HUES64 (cell line): ENCODE data around the gene GPR89A.
"Not testable (repeated sequence)": the region's sequence is repeated elsewhere in the genome, so short reads cannot be mapped to it uniquely, and the experiment has no call there.

Experiments
- H3K27ac ChIP-seq: 2 replicates; pipeline ENCODE4 v1.7.0; 2013; ENCODE audit warnings: low read depth, low read length, inconsistent platforms
- H3K27me3 ChIP-seq: 2 replicates; pipeline ENCODE4 v1.6.1; 2013; ENCODE audit warnings: mild to moderate bottlenecking, low read length; ENCODE audit not compliant: insufficient read depth
- H3K36me3 ChIP-seq: 2 replicates; pipeline ENCODE4 v1.6.1; 2013; ENCODE audit warnings: mild to moderate bottlenecking, low read length; ENCODE audit not compliant: insufficient read depth
- H3K4me1 ChIP-seq: 2 replicates; pipeline ENCODE4 v1.6.1; 2013; ENCODE audit warnings: mild to moderate bottlenecking, low read length, moderate library complexity; ENCODE audit not compliant: insufficient read depth
- H3K4me3 ChIP-seq: 2 replicates; pipeline ENCODE4 v1.5.1; 2013; ENCODE audit warnings: mild to moderate bottlenecking, low read length, moderate library complexity
- H3K9ac ChIP-seq: 2 replicates; pipeline ENCODE4 v1.6.1; 2013; ENCODE audit warnings: mild to moderate bottlenecking, low read depth, low read length
- H3K9me3 ChIP-seq: 2 replicates; pipeline ENCODE4 v1.6.1; 2013; ENCODE audit warnings: low read depth, low read length; ENCODE audit not compliant: insufficient read depth
- WGBS: fragments of 150-250, 120-280 bp; methylation state at CpG from one replicate; pipeline ENCODE4 v1.1.7; 2013; ENCODE audit warnings: missing lambda C conversion rate; 5-methylcytosine and 5-hydroxymethylcytosine counted together

GPR89A gene

DNA sequence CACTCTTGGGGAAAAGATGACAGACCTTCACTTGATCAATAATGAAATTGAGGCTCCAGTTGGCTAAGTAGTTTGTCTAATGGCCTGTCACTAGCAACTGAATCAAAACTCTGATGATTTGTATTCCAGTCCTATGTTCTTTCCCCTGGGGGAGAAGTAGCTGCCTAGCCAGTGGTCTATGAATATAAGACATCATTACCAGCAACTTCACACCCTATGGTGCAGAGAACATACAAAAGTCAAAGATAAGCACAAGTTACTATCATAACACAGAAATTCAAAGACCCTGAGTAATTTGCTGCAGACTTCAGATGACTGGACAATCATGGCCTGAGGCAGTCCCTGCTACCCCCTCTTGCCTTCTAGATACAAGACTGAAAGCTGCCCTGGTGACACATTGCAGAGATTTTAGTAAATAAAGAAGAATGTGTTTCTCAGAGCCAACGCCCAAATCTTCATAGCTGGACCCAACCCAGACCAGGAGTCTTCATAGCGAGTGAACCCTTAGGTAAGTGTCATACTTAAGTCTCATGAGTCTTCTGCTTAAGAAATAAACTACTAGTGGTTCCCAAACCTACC, 98.4 kb downstream of the GPR89A start:
- H3K27me3 ChIP-seq, result no peaks in the 10 kb centered on the region
- H3K36me3 ChIP-seq, result no peaks in the 10 kb centered on the region
- peaks cover 4% of the 10 kb centered on the region; the same call in 1 of the 2 replicates for H3K4me1 ChIP-seq
- H3K9me3 ChIP-seq, result no peaks in the 10 kb centered on the region
- H3K27ac ChIP-seq, result no peak overlapping the region
- H3K9ac ChIP-seq, result no peak overlapping the region
- H3K4me3 ChIP-seq, result no peak overlapping the region
- WGBS, result 100% methylated on average over 2 of the region's 2 CpGs

DNA sequence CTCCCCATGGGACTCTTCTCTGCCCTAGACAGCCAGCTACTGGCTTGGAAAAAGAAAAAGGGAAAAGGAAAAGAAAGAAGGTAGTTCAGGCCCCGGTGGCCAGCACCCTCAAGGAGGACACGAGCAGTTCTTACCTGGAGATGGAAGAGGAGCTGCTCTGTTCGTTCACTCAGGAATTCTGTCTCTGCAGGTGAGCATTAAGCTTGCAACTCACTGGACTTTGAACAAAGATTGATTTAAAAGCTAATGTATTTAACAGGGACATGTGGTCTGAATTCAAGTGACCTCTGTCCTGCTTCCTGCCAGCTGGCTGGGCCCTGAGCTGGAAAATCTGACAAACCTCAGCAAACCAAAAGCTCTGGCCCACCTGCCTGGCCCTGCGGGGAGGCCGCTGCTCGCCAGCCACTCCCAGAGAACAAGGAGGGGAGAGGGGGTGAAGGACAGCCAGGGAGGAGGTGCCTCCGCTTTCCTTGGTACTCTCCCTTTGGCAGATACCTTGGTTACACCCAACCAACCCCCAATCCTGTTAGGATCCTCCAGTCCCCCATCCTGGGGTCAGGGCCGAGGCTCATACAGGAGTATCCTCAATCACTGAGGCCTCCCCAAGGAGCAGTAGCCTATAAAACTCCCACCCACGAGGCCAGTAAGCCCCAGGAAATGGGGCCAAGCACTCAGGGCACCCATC, 99.5 kb downstream of the GPR89A start, which contains the start of gene PDZK1:
Gene PDZK1 (minus strand): TSS at position 186 of the 685 bp plus-strand sequence. CDS start 19,347 bp downstream, outside the sequence.
- H3K4me3 ChIP-seq, result no peak within 1 kb of the TSS
- H3K27me3 ChIP-seq, result no peaks in the 10 kb centered on the region
- 79% methylated on average over 5 of the region's 9 CpGs for WGBS
- no peak within 1 kb of the TSS for H3K27ac ChIP-seq
- no peaks in the 10 kb centered on the region for H3K9me3 ChIP-seq
- peaks cover 4% of the 10 kb centered on the region; the same call in 1 of the 2 replicates for H3K4me1 ChIP-seq
- no peak within 1 kb of the TSS for H3K9ac ChIP-seq
- H3K36me3 ChIP-seq, result no peaks in the 10 kb centered on the region

DNA sequence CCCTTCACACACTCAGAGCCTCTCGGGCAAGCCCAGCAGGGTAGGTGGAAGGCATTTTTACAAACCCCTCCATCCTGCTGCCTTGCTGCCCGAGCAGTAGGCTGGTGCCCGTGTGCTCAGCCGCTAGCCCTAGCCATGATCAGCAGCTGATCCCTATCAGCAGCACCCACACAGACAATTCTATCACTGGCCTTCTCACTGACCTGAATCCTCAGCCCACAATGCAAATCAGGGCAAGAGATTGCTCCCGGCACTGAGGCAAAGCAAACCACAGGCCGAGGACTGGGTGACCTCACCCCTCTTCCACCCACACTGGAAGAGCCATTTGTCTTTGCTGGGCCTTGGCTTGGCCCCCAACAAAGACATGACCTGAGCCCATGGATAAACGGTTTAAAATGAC, 100.3 kb downstream of the GPR89A start:
- Histone ChIP-seq H3K9ac (no peak overlapping the region), H3K4me3 (no peak overlapping the region), H3K36me3 (no peaks in the 10 kb centered on the region), H3K4me1 (peaks cover 4% of the 10 kb centered on the region; the same call in 1 of the 2 replicates), H3K27me3 (no peaks in the 10 kb centered on the region), H3K9me3 (no peaks in the 10 kb centered on the region), H3K27ac (no peak overlapping the region)
- WGBS, result 75% methylated on average over 7 of the region's 7 CpGs

DNA sequence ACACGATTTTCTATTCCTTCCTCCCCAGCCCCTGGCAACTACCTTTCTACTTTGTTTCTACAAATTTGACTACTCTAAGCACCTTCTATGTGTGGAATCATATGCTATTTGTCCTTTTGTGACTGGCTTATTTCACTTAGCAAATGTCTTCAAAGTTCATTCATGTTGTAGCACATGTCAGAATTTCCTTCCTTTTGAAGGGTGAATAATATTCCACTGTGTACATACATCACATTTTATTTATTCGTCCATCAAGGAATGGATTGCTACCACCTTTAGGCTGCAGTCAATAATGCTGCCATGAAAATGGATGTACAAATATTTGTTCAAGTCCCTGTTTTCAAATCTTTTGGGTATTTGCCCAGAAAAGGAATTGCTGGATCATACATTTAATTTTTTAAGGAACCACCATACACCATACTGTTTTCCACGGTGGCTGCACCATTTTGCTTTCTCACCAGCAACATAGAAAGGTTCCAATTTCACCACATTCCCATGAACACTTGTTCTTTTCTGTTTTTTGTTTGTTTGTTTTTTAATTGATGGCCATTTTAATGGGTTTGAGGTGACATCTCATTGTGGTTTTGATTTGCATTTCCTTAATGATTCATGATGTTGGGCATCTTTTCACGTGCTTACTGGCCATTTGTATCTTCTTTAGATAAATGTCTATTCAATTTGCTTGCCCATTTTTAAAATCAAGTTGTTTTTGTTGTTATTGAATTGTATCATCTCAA, 102.7 kb downstream of the GPR89A start:
- Histone ChIP-seq H3K9ac (no peak overlapping the region), H3K27me3 (no peaks in the 10 kb centered on the region), H3K27ac (no peak overlapping the region), H3K4me3 (no peak overlapping the region), H3K4me1 (peaks cover 4% of the 10 kb centered on the region; the same call in 1 of the 2 replicates), H3K36me3 (no peaks in the 10 kb centered on the region), H3K9me3 (no peaks in the 10 kb centered on the region)
- 78% methylated on average over 4 of the region's 4 CpGs for WGBS

- no peaks in the 10 kb centered on the region for H3K27me3 ChIP-seq
- WGBS, result 91% methylated on average over 3 of the region's 3 CpGs
- no peak overlapping the region for H3K9ac ChIP-seq
- no peak overlapping the region for H3K27ac ChIP-seq
- H3K36me3 ChIP-seq, result no peaks in the 10 kb centered on the region
- H3K4me3 ChIP-seq, result no peak overlapping the region
- peaks cover 7% of the 10 kb centered on the region for H3K4me1 ChIP-seq
- no peaks in the 10 kb centered on the region for H3K9me3 ChIP-seq
Measured at GRCh38 chr1:145711213-145711651, 103.4 kb downstream of the GPR89A start.

GRCh38 chr1:145714524-145715111, 106.8 kb downstream of the GPR89A start:
- Histone ChIP-seq H3K9ac (no peak overlapping the region), H3K4me3 (no peak overlapping the region), H3K27ac (no peak overlapping the region), H3K27me3 (no peaks in the 10 kb centered on the region), H3K9me3 (no peaks in the 10 kb centered on the region), H3K36me3 (no peaks in the 10 kb centered on the region), H3K4me1 (peaks cover 4% of the 10 kb centered on the region; the same call in 1 of the 2 replicates)
- 92% methylated on average over 6 of the region's 6 CpGs for WGBS

DNA sequence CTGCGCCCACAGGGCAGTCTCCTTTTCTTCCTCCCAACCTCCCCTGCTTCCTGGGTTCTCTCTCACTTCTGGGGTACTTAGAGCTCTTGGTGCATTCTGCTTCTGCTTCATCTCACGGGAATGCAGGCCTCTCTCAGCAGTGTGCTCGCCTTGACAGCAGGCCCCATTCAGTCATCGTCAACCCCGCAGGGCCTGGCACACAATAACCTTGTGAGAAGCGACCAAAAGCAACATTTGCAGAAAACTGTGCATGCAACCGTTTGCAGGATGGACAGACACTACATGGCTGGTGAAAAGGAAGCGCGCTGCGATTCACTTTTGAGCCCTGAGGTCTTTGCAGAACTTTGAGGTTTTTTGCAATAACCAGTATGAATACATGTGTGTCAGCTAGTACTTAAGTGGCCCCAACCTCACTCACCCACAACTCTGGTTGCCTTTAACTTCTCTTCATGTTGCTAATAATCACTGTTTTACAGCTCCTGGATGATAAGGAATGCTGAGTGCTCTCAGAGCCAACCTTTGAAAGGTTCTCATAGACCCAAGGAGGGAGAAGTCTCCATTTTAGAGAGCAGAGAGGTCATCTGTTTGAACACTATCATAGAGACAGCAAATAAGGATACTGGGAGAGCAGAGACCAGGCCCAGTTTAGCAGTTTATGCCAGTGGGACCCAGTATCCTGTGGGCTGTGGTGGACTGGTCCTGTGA, 109.0 kb downstream of the GPR89A start:
- H3K4me1 ChIP-seq, result peaks cover 4% of the 10 kb centered on the region; the same call in 1 of the 2 replicates
- H3K36me3 ChIP-seq, result no peaks in the 10 kb centered on the region
- no peak overlapping the region for H3K4me3 ChIP-seq
- H3K9ac ChIP-seq, result no peak overlapping the region
- WGBS, result 71% methylated on average over 10 of the region's 10 CpGs
- peaks cover 18% of the 10 kb centered on the region for H3K27me3 ChIP-seq
- no peak overlapping the region for H3K27ac ChIP-seq
- H3K9me3 ChIP-seq, result no peaks in the 10 kb centered on the region

GRCh38 chr1:145717833-145718232, 110.0 kb downstream of the GPR89A start:
- H3K4me1 ChIP-seq, result peaks cover 4% of the 10 kb centered on the region; the same call in 1 of the 2 replicates
- H3K36me3 ChIP-seq, result no peaks in the 10 kb centered on the region
- 88% methylated on average over 1 of the region's 1 CpG for WGBS
- H3K4me3 ChIP-seq, result no peak overlapping the region
- peaks cover 18% of the 10 kb centered on the region for H3K27me3 ChIP-seq
- no peak overlapping the region for H3K9ac ChIP-seq
- H3K27ac ChIP-seq, result no peak overlapping the region
- no peaks in the 10 kb centered on the region for H3K9me3 ChIP-seq

DNA sequence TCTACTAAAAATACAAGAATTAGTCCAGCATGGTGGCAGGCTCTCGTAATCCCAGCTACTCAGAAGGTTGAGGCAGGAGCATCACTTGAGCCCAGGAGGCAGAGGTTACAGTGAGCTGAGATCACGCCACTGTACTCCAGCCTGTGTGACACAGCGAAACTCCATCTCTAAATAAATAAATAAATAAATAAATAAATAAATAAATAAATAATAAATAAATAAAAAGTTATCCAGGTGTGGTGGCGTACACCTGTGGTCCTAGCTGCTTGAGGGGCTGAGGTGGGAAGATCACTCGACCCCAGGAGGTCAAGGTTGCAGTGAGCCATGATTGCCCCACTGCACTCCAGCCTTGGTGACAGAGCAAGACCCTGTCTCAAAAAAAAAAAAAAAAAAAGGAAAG, 110.7 kb downstream of the GPR89A start:
- not testable (repeated sequence) for H3K9me3 ChIP-seq, H3K36me3 ChIP-seq, H3K4me1 ChIP-seq, H3K9ac ChIP-seq, H3K4me3 ChIP-seq, H3K27ac ChIP-seq
- 91% methylated on average over 4 of the region's 5 CpGs for WGBS
- peaks cover 18% of the 10 kb centered on the region for H3K27me3 ChIP-seq

GRCh38 chr1:145719230-145720079, 111.7 kb downstream of the GPR89A start, which contains the start of gene CD160:
Gene CD160, plus strand, starts transcription at chr1:145719499. Its CDS starts 8,829 bp downstream, at chr1:145728328.
- Histone ChIP-seq H3K9ac (no peak within 1 kb of the TSS), H3K27ac (no peak within 1 kb of the TSS), H3K36me3 (no peaks in the 10 kb centered on the region), H3K9me3 (no peaks in the 10 kb centered on the region), H3K4me1 (peaks cover 4% of the 10 kb centered on the region; the same call in 1 of the 2 replicates), H3K4me3 (no peak within 1 kb of the TSS), H3K27me3 (peaks cover 18% of the 10 kb centered on the region)
- WGBS, result 91% methylated on average over 12 of the region's 12 CpGs
